MCF 10A (cell line): ENCODE data around the gene PCARE. TPM values are rescaled to one million over a fixed set of nuclear protein-coding genes. Genes with fewer than 3 reads are reported as not detected.

Source experiments
- BruUV-seq: library from RNA; stranded (reverse); fragments of 400-500 nt; replicated peaks from 2 replicates; lab custom pipeline; 2021; lab: Mats Ljungman, UMichigan
- CTCF ChIA-PET: fragments of 300-600 bp; sonication (Branson Sonifier 250); formaldehyde crosslinking; extraction: SDS; loops from one replicate; lab custom pipeline; 2021; ENCODE audit warnings: antibody characterized with exemption, inconsistent platforms; lab: Yijun Ruan, JAX
- POLR2A ChIA-PET: fragments of 300-600, 350-650 bp; sonication (Branson Sonifier 250); formaldehyde crosslinking; extraction: SDS; loops from one replicate; lab custom pipeline; 2020; ENCODE audit warnings: antibody characterized with exemption, inconsistent platforms; lab: Yijun Ruan, JAX
- DNase-seq: peaks from one replicate; pipeline ENCODE4 v3.0.0-alpha.2; 2018; ENCODE audit not compliant: unreplicated experiment
- H3K27ac Mint-ChIP-seq: one replicate; pipeline ENCODE4 v1.8.0; 2022; ENCODE audit warnings: mild to moderate bottlenecking, low read depth, mixed read lengths; ENCODE audit not compliant: unreplicated experiment
- H3K27me3 Mint-ChIP-seq: one replicate; pipeline ENCODE4 v1.8.0; 2022; ENCODE audit warnings: mixed read lengths; ENCODE audit not compliant: insufficient read depth, unreplicated experiment
- H3K36me3 Mint-ChIP-seq: one replicate; pipeline ENCODE4 v1.8.0; 2022; ENCODE audit warnings: mild to moderate bottlenecking, moderate library complexity, mixed read lengths; ENCODE audit not compliant: insufficient read depth, unreplicated experiment
- H3K4me1 Mint-ChIP-seq: one replicate; pipeline ENCODE4 v1.8.0; 2022; ENCODE audit warnings: mixed read lengths; ENCODE audit not compliant: insufficient read depth, unreplicated experiment
- H3K4me3 Mint-ChIP-seq: one replicate; pipeline ENCODE4 v1.8.0; 2022; ENCODE audit warnings: mild to moderate bottlenecking, moderate library complexity, mixed read lengths; ENCODE audit not compliant: unreplicated experiment
- H3K9me3 Mint-ChIP-seq: one replicate; pipeline ENCODE4 v1.8.0; 2022; ENCODE audit warnings: mixed read lengths; ENCODE audit not compliant: unreplicated experiment
- CTCF ChIP-seq: fragments of 200-600 bp; IDR thresholded peaks from one replicate; pipeline ENCODE4 v1.8.0; 2022; ENCODE audit warnings: antibody characterized with exemption, mild to moderate bottlenecking; ENCODE audit not compliant: unreplicated experiment
- intact Hi-C: fragments of 100-400 bp; cut with micrococcal nuclease; formaldehyde crosslinking; loops from 2 replicates; pipeline ENCODE4 v1.14.1; 2022
- total RNA-seq: library from RNA; stranded (reverse); gene quantifications from 2 replicates; pipeline ENCODE4 v1.2.3, GENCODE V29; 2022

The PCARE gene
- total RNA-seq, 1 experiment from 2014 or later: not detected

- Mint-ChIP-seq H3K4me1 (no peaks in the 10 kb centered on the region), H3K27ac (no peak overlapping the region), H3K36me3 (no peaks in the 10 kb centered on the region), H3K9me3 (no peaks in the 10 kb centered on the region), H3K27me3 (no peaks in the 10 kb centered on the region), H3K4me3 (no peak overlapping the region)
- TF ChIP-seq CTCF: no peak
- BruUV-seq: no TSS peak
- intact Hi-C loops: no loop called here
- no peak for DNase-seq
- ChIA-PET CTCF (interaction anchor here (0.6 kb wide), 2 partner anchors 248 to 1100 kb away, joined by 3 to 4 read pairs; partner anchors contain the start of gene YPEL5), POLR2A (interaction anchor here (0.5 kb wide), 1 partner anchor 1366 kb away, joined by 3 read pairs; no protein-coding TSS in a partner anchor)
These were observed 28.0 kb downstream of the PCARE start for GRCh38 chr2:29046321-29046720.

- TF ChIP-seq CTCF: no peak
- CTCF ChIA-PET: interaction anchor here (2.8 kb wide), 1 partner anchor 10 kb away, joined by 16 read pairs; no protein-coding TSS in a partner anchor
- POLR2A ChIA-PET: no interaction called here
- Mint-ChIP-seq H3K9me3 (no peaks in the 10 kb centered on the region), H3K27me3 (no peaks in the 10 kb centered on the region), H3K36me3 (no peaks in the 10 kb centered on the region), H3K27ac (no peak overlapping the region), H3K4me3 (no peak overlapping the region), H3K4me1 (no peaks in the 10 kb centered on the region)
- DNase-seq: no peak
- BruUV-seq: no TSS peak
- intact Hi-C loops: no loop called here
These were observed 29.9 kb downstream of the PCARE start for GRCh38 chr2:29044459-29044858.

GRCh38 chr2:29042561-29043075 lies 31.7 kb downstream of the PCARE start:
- H3K36me3 Mint-ChIP-seq: no peaks in the 10 kb centered on the region
- no peaks in the 10 kb centered on the region for H3K27me3 Mint-ChIP-seq
- DNase-seq: no peak
- BruUV-seq: no TSS peak
- H3K9me3 Mint-ChIP-seq: no peaks in the 10 kb centered on the region
- H3K4me1 Mint-ChIP-seq: no peaks in the 10 kb centered on the region
- no peak for TF ChIP-seq CTCF
- no peak overlapping the region for H3K27ac Mint-ChIP-seq
- no peak overlapping the region for H3K4me3 Mint-ChIP-seq
- ChIA-PET CTCF (interaction anchor here (0.8 to 2.8 kb wide), 2 partner anchors 11 to 84 kb away, joined by 3 to 16 read pairs; no protein-coding TSS in a partner anchor), POLR2A (no interaction called here)
- intact Hi-C loops: no loop called here

GRCh38 chr2:29041161-29041660 lies 33.1 kb downstream of the PCARE start:
- H3K4me1 Mint-ChIP-seq: no peaks in the 10 kb centered on the region
- ChIA-PET POLR2A (no interaction called here), CTCF (interaction anchor here (0.5 to 1.8 kb wide), 5 partner anchors 9 to 139 kb away, joined by 3 to 4 read pairs (median 3); no protein-coding TSS in a partner anchor)
- intact Hi-C loops: no loop called here
- no TSS peak for BruUV-seq
- no peak overlapping the region for H3K4me3 Mint-ChIP-seq
- H3K27ac Mint-ChIP-seq: no peak overlapping the region
- no peaks in the 10 kb centered on the region for H3K9me3 Mint-ChIP-seq
- no peaks in the 10 kb centered on the region for H3K27me3 Mint-ChIP-seq
- no peak for DNase-seq
- no peak for TF ChIP-seq CTCF
- no peaks in the 10 kb centered on the region for H3K36me3 Mint-ChIP-seq
